ENCODE measurements around the gene PDE4D. TPM values are rescaled to one million over a fixed set of nuclear protein-coding genes. Genes with fewer than 3 reads are reported as not detected.
A peak's percentile ranks its signal among the peaks of the same experiment; 100 is the strongest.
"Not testable (repeated sequence)": the region's sequence is repeated elsewhere in the genome, so short reads cannot be mapped to it uniquely, and the experiment has no call there.

PDE4D gene
- total and polyA plus RNA-seq, 8 donors, result 1.5 to 7.1 (median 3.1) TPM

DNA sequence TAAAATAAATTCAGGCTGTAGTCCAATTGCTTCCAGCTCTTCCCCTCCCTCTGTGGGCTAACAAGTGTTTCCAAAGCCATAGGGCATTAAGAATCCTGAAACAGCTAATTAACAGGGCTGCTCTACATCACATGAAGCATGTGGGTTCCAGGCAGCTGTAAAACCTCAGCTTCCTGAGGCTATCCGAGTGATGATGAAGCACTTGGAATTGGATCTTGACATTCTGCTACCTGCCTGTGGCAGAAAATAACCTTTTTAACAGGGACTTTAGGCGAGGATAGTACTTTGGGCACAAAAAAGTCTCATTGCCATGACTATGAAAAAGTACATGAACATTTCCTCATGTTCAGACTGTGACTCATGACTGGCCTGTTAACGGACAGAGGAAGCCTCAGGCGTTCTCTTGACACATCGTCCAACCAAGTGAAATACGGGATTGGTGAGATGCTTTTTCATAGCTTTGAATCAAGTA lies 107.2 kb downstream of the PDE4D start:
- no peak overlapping the region for H3K4me3 ChIP-seq
- H3K27ac ChIP-seq, result no peak overlapping the region
- ATAC-seq, result peak in 1 of 4 donors; percentile 18
- no peaks in the 10 kb centered on the region for H3K36me3 ChIP-seq
- WGBS, 2 donors, result 81 to 84% methylated on average over 6 of the region's 6 CpGs
- TF ChIP-seq, protein P1, sequence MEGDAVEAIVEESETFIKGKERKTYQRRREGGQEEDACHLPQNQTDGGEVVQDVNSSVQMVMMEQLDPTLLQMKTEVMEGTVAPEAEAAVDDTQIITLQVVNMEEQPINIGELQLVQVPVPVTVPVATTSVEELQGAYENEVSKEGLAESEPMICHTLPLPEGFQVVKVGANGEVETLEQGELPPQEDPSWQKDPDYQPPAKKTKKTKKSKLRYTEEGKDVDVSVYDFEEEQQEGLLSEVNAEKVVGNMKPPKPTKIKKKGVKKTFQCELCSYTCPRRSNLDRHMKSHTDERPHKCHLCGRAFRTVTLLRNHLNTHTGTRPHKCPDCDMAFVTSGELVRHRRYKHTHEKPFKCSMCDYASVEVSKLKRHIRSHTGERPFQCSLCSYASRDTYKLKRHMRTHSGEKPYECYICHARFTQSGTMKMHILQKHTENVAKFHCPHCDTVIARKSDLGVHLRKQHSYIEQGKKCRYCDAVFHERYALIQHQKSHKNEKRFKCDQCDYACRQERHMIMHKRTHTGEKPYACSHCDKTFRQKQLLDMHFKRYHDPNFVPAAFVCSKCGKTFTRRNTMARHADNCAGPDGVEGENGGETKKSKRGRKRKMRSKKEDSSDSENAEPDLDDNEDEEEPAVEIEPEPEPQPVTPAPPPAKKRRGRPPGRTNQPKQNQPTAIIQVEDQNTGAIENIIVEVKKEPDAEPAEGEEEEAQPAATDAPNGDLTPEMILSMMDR (IDR thresholded peaks at IDR 0.05), result no peak
- no peaks in the 10 kb centered on the region for H3K27me3 ChIP-seq
- H3K9me3 ChIP-seq, result no peaks in the 10 kb centered on the region
- no peak for DNase-seq
- H3K4me1 ChIP-seq, result no peaks in the 10 kb centered on the region
- FAIRE-seq, result no peak
- intact Hi-C loops (cut with DNase I), result no loop called here

DNA sequence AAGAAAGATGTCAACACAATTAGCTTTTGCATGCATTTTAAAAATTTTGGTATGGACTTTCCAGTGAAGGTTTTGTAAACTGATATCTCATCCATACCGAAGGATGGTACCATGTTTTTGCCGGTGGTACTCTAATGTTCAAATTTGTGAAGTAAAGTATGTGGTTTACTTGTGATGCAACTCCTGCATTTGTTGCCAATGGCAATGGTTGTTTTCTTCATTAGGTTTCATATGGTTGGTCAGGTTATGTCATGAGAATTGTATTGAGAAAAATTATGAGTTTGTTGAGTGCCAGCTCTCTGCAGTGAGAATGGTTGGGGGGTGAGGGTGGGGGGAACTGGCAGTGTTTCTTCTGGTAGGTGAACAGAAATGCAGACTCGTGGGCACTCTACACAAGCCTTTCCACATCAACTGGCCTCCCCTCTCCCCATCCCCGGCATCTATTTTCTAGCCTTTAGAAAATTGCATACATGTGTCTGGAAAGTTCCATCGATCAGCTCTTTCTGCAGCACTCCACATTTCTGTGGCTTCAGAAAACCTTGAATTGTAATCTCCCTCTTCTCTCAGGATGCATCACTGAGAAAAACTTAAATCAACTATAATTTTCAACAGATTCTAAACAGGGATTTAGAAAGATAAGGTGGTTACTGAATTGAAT lies 107.7 kb downstream of the PDE4D start:
- 85 to 93% methylated on average over 5 of the region's 5 CpGs for WGBS, 2 donors
- intact Hi-C loops (cut with DNase I), result no loop called here
- H3K4me1 ChIP-seq, result no peaks in the 10 kb centered on the region
- FAIRE-seq, result no peak
- TF ChIP-seq, protein P1 (IDR thresholded peaks at IDR 0.05), result no peak
- H3K36me3 ChIP-seq, result no peaks in the 10 kb centered on the region
- DNase-seq, result no peak
- no peak overlapping the region for H3K27ac ChIP-seq
- H3K9me3 ChIP-seq, result no peaks in the 10 kb centered on the region
- no peak overlapping the region for H3K4me3 ChIP-seq
- no peaks in the 10 kb centered on the region for H3K27me3 ChIP-seq
- ATAC-seq, result no peak

DNA sequence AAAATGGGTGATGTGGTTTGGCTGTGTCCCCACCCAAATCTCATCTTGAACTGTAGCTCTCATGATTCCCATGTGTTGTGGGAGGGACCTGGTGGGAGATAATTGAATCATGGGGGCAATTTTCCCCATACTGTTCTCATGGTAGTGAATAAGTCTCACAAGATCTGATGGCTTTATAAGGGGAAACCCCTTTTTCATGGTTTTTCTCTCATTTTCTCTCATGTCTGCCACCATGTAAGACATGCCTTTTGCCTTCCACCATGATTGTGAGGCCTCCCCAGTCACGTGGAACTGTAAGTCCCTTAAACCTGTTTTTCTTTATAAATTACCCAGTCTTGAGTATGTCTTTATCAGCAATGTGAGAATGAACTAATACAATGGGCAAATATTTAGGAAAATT lies 108.8 kb downstream of the PDE4D start:
- H3K27ac ChIP-seq; H3K27me3 ChIP-seq; DNase-seq; FAIRE-seq; H3K9me3 ChIP-seq; ATAC-seq; intact Hi-C loops (cut with DNase I); H3K4me3 ChIP-seq; H3K36me3 ChIP-seq; H3K4me1 ChIP-seq: not testable (repeated sequence)
- WGBS, 2 donors, result 57 to 65% methylated on average over 1 of the region's 1 CpG

DNA sequence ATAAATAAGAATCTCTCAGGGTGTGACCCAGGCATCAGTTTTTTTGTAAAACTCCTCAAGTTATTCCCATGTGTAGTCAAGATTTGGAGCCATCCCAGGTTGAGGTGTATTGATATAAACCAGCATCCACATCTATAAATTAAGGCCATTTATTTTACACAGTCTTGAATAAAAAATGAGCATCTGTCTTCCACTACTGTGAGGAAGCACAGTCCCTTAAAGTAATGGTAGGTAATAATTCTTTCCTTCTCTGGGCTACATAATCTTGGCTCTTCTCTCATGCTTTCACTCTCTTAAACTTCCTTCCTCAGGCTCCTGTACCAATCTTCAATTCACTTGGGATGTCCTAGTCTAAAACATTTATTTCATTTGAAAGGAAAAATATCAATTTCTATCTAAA lies 110.3 kb downstream of the PDE4D start:
- H3K4me1 ChIP-seq, result no peaks in the 10 kb centered on the region
- no peak for ATAC-seq
- TF ChIP-seq, protein P1 (IDR thresholded peaks at IDR 0.05), result no peak
- intact Hi-C loops (cut with DNase I), result no loop called here
- H3K4me3 ChIP-seq, result no peak overlapping the region
- H3K36me3 ChIP-seq, result no peaks in the 10 kb centered on the region
- FAIRE-seq, result no peak
- H3K27me3 ChIP-seq, result no peaks in the 10 kb centered on the region
- H3K27ac ChIP-seq, result no peak overlapping the region
- no peak for DNase-seq
- no peaks in the 10 kb centered on the region for H3K9me3 ChIP-seq

DNA sequence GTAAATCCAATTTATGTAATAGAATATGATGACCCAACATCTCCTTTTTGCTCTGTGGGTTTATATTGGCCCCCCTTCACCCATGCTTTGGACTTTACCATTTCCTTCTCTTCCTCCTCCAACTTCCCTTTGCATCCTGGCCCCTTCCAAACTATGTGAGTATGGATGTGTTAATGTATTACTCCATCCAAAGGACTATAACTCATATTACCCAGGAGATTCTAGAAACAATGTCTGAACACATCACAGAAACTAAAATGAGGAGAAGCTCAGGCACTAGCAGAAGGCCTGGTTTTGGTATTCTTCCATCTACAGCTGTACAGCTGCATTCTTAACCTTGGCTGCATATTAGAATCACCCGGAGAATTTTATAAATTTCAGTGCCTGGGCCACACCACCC lies 110.7 kb downstream of the PDE4D start:
- FAIRE-seq, result no peak
- intact Hi-C loops (cut with DNase I), result no loop called here

More for the DNA sequence above, 110.7 kb downstream of the PDE4D start:
- Histone ChIP-seq H3K4me3 (no peak overlapping the region), H3K27ac (no peak overlapping the region), H3K9me3 (no peaks in the 10 kb centered on the region), H3K36me3 (no peaks in the 10 kb centered on the region), H3K27me3 (no peaks in the 10 kb centered on the region), H3K4me1 (no peaks in the 10 kb centered on the region)
- DNase-seq (no peak), ATAC-seq (no peak)
- 70 to 81% methylated on average over 1 of the region's 1 CpG for WGBS, 2 donors
- TF ChIP-seq, protein P1 (IDR thresholded peaks at IDR 0.05), result no peak

Measured in pancreas (tissue), 10 donors.